HS-5 (cell line): ENCODE results near the gene HMGCLL1.
A peak's percentile ranks its signal among the peaks of the same experiment; 100 is the strongest.

Experiments used
- DNase-seq: peaks from one replicate; pipeline ENCODE4 v3.0.0-alpha.2; 2012; ENCODE audit warnings: low read depth

HMGCLL1 gene

DNA sequence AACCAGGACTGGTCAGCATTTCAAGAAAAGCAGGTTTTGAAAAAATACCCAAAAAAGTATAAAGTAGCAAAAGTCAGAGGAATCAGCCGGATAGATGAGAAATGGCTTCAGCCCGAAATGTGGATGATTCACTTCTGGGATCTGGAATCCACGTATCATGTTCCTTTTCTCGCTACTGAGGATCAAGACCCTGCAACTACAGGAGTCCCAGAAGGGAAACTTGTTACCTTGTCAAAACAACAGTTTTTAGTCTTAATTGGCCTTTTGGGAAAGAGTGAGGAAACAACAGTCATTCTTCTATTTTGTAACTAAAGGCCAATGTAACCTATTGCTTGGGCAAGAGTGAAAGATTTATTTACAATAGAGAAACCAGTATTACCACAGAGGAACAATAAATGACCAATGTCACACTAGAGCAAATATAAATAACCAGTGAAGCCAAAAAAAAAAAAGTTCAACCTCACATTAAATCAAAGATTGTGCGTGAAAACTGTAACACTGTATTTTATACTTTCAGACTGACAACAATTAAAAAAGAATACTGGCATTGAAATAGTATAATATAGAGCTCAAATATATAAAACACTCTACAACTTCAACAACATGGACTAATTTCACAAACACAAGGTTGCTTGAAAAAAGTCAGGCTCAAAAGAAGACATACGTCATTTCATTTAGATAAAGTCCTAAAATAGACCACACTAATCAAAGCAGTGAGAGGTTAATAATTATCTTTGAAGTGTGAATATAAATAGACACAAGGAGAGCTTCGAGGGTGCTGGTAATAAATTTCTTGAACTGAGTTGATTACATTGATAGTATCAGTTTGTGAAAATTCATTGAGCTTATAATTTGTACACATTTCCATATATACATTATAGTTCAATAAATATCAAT, 135.5 kb downstream of the HMGCLL1 start:
- no peak for DNase-seq

- no peak for DNase-seq
Measured at GRCh38 chr6:55438203-55438602, 140.8 kb downstream of the HMGCLL1 start.

DNA sequence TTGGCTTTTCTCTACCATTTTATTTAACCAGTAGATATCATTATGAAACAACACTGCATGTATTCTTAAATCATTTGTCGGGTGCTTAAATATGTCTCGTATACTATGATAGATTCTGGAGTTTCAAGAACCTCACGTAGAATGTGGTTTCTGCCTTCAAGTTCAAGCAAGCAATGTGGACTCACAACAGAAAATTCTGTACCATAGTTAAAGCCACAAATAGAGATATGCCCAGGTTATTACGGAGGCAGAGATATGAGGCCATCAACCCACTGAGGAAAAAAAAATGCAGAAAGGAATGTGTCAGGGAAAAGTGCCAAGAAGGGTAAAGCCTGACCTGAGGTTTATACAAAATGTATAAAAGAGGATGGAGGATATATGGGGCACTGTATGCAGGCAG, 141.9 kb downstream of the HMGCLL1 start:
- no peak for DNase-seq

DNA sequence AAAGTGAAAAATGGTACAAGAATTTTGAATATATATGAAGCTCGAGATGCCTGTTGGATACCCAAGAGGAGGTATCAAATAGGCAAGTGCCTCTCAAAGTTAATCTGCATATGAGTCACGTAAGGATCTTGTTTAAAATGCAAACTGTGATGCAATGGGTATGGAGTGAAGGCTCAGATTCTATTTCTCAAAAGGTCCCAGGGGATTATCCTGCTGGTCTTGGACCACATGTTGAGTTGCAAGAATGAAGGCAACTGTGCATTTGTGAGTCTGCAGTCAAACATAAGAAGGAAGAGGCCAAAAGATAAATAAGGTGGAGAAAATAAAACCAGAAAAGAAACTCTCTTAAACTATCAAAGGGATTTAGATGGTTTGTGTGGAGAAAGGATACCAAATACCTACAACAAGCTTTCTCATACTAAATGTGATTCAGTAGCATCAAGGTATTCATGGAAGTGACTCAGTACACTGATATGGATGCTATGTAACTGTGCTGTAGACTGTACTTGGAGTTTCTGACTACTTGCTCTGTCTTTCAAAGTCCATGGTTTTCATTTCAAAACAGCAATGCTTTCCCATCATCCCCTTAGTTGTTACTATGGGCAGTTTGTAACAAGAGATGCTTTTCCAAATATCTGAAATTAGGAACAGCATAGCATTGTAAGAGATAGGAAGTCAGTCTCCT, 145.4 kb downstream of the HMGCLL1 start:
- peak; percentile 66 for DNase-seq

DNA sequence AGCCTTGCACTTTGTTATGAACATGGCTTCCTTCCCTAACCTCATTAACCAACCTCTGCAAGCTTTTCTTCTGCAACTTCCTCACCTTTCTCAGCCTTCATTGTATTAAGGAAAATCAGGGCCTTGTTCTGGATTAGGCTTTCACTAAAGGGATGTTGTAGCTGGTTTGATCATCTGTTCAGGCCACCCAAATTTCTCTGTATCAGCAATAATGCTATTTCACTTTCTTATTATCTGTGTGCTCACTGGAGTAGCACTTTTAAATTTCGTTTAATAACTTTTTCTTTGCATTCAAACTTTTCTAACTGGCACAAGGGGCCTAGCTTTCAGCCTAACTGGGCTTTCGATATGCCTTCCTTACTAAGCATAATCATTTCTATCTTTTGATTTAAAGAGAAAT, 155.1 kb downstream of the HMGCLL1 start:
- no peak for DNase-seq

- no peak for DNase-seq
Measured at GRCh38 chr6:55410674-55411073, 168.3 kb downstream of the HMGCLL1 start.

DNA sequence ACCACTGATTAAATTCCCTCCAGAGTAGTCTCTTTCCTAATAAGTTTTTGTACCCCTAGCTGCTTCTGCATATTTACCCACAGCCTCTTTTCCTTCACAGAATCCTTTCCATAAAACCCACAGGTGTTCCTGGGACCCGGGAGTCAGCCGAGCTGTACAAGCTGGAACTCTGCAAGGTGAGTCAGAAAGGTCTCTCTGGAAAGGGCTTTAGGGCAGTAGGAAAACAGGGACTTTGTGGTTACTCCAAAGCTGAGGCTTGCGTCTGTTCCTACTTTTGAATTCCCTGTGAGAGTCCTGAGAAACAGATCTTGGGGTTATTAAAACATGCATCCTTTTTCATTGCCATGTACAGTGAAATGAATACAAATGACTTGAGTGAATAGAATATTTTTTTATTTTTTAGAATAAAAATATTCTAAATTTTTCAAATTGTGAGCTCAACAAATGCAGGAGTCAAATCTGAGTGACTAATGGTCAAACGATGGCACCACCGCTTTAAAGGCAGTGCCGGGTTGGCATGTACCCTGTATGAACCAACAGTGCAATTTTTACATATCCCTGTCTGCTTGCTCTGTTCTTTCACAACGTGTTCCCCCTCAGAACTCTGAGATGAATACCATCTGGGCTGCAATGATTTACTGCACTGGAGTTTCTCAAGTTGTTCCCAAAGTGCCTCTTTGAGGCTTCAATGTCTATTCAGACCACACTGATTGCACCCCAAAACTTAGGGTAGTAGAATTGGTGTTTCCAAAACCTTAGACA, 173.3 kb downstream of the HMGCLL1 start:
- DNase-seq, result no peak

- no peak for DNase-seq
Measured at GRCh38 chr6:55399351-55399750, 179.6 kb downstream of the HMGCLL1 start.

- peak; percentile 42 for DNase-seq
Measured at GRCh38 chr6:55397986-55398385, 181.0 kb downstream of the HMGCLL1 start.

DNA sequence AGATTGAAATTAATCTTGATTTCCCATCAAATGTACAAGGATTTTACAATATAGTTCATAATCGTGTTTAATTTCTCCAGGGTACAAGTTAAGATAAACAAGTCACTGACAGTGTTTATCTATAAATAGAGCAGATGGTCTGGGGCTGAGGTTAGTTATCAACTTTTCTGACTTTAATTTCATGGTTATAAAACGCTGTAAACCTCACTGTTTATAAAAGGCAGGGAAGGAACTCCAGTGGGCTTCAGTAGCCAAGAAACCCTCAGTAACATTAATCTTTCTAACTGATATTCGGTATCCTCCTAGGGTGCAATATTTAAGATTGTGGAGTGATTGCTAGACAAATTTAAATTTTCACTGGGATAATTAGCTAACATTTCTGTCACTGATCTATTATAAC, 183.1 kb downstream of the HMGCLL1 start:
- DNase-seq, result no peak

- peak; percentile 54 for DNase-seq
Measured at GRCh38 chr6:55388211-55388610, 190.8 kb downstream of the HMGCLL1 start.
